GM23248 (cell line): ENCODE measurements around the gene HLX.

ENCODE experiments used
- EZH2 ChIP-seq: fragments of 200-600 bp; sonication (generic); IDR thresholded peaks from 2 replicates; pipeline ENCODE4 v1.6.1; 2018; ENCODE audit warnings: antibody characterized with exemption, mild to moderate bottlenecking; ENCODE audit not compliant: insufficient read depth, poor library complexity, severe bottlenecking
- EZH2phosphoT487 ChIP-seq: fragments of 200-600 bp; sonication (generic); IDR thresholded peaks from 2 replicates; pipeline ENCODE4 v1.6.1; 2018; ENCODE audit warnings: antibody characterized with exemption, moderate library complexity, mild to moderate bottlenecking, low read depth; ENCODE audit not compliant: insufficient read depth

- TF ChIP-seq EZH2: no peak
- TF ChIP-seq EZH2phosphoT487: no peak
These were observed 25.6 kb downstream of the HLX start for GRCh38 chr1:220904876-220905275.
